ENCODE results near the gene ERC2.

DNA sequence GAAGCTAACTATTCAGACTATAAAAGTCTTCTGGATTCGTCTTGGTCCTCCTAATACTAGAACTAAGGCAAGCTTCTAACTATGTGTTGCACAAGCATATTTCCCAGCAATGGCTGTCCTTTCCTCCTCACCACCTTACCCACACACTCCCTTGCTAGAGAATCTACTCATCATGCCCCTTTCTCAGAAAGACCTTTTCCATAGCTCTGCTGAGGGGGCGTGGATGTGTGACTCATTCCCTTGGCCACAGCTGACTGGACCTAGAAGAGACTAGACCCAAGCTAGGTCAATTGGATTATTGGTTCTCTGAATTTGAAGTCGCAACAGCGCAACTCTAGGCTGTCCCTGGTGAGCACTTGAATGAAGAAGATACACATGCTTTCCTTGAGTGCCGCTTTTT, 47.1 kb downstream of the ERC2 start:
- TF ChIP-seq POLR2A (IDR thresholded peaks at IDR 0.05; ENCODE audit: low read depth, low read length): no peak
- no peak for TF ChIP-seq TAF1 (IDR thresholded peaks at IDR 0.05; ENCODE audit: borderline replicate concordance, low read depth, low read length)

Data from GM12892 (cell line).